HEK293T (cell line): ENCODE results near the gene FAM20B.

Source experiments
- HDGF ChIP-seq: fragments of 450-650 bp; IDR thresholded peaks from 2 replicates; pipeline ENCODE4 v1.6.1; 2017; ENCODE audit warnings: antibody characterized with exemption, borderline replicate concordance
- NFRKB ChIP-seq: fragments of 450-650 bp; IDR thresholded peaks from 2 replicates; pipeline ENCODE4 v1.6.1; 2016; ENCODE audit warnings: mild to moderate bottlenecking, moderate library complexity
- SP1 ChIP-seq: fragments of 450-650 bp; IDR thresholded peaks from 2 replicates; pipeline ENCODE4 v1.6.1; 2017

- no peak for TF ChIP-seq HDGF
- TF ChIP-seq SP1, result no peak
- TF ChIP-seq NFRKB, result no peak
Measured at GRCh38 chr1:179082999-179083335, 57.3 kb downstream of the FAM20B start.
